Measurements from ENCODE around the gene CACNB4. TPM values are rescaled to one million over a fixed set of nuclear protein-coding genes. Genes with fewer than 3 reads are reported as not detected.

The CACNB4 gene
- total RNA-seq, 4 donors from 2014 or later: 0.20 to 1.6 (median 0.90) TPM

DNA sequence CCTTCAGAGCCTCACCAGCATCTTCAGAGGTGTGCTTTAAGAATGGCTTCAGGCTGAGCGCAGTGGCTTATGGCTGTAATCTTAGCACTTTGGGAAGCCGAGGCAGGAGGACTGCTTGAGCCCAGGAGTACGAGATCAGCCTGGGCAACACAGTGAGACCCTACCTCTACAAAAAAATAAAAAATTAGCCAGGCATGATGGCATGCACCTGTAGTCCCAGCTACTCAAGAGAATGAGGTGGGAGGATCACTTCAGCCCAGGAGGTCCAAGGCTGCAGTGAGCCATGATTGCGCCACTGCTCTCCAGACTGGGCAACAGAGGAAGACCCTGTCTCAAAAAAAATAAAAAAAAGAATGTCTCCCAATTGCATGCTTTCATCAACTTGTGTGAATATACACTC is 137.3 kb downstream of the CACNB4 start:
- H3K27ac ChIP-seq: no peak overlapping the region
- DNase-seq: no peak
- WGBS, 2 donors (ENCODE audit: low coverage in 1 of 2): 89 to 92% methylated on average over 3 to 4 of the region's 4 CpGs
- no peaks in the 10 kb centered on the region for H3K9me3 ChIP-seq
- H3K27me3 ChIP-seq: no peaks in the 10 kb centered on the region
- no peaks in the 10 kb centered on the region for H3K36me3 ChIP-seq
- H3K4me3 ChIP-seq: no peak overlapping the region
- TF ChIP-seq EP300 (IDR thresholded peaks at IDR 0.05; ENCODE audit: low read depth) (no peak), POLR2A (IDR thresholded peaks at IDR 0.05) (no peak), POLR2AphosphoS5 (IDR thresholded peaks at IDR 0.05) (no peak)
- TF ChIP-seq, protein P1, sequence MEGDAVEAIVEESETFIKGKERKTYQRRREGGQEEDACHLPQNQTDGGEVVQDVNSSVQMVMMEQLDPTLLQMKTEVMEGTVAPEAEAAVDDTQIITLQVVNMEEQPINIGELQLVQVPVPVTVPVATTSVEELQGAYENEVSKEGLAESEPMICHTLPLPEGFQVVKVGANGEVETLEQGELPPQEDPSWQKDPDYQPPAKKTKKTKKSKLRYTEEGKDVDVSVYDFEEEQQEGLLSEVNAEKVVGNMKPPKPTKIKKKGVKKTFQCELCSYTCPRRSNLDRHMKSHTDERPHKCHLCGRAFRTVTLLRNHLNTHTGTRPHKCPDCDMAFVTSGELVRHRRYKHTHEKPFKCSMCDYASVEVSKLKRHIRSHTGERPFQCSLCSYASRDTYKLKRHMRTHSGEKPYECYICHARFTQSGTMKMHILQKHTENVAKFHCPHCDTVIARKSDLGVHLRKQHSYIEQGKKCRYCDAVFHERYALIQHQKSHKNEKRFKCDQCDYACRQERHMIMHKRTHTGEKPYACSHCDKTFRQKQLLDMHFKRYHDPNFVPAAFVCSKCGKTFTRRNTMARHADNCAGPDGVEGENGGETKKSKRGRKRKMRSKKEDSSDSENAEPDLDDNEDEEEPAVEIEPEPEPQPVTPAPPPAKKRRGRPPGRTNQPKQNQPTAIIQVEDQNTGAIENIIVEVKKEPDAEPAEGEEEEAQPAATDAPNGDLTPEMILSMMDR (IDR thresholded peaks at IDR 0.05): no peak
- in situ Hi-C loops (cut with MboI; ENCODE audit: low pct_ligation_motif_present in 1 of 4, low pct_unique_long_range_greater_than_20kb in 1 of 4, low sequenced_read_pairs in 3 of 4) (no loop called here), intact Hi-C loops (cut with DNase I; ENCODE audit: low total_unique reads) (no loop called here)
- H3K4me1 ChIP-seq: no peaks in the 10 kb centered on the region

DNA sequence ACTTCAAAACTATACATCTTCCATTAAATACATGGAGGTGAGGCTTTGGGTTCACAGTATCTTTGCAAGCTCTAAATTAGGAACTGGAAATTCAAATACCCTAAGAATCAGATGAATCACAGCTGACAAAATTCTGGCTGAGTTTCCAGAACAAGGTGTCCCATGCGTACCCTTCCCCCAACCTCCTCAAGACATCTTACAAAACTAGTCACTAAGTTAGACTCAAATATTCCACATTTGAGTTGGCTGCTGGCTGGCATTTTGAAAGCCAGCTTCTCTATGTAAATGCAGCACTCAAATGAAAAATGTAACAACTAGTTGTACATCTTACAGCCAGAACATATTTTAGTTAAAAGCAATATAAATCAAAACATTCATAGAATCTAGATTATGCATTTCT is 139.6 kb downstream of the CACNB4 start:
- Histone ChIP-seq H3K27ac (no peak overlapping the region), H3K4me3 (no peak overlapping the region), H3K4me1 (no peaks in the 10 kb centered on the region), H3K36me3 (no peaks in the 10 kb centered on the region), H3K9me3 (no peaks in the 10 kb centered on the region), H3K27me3 (no peaks in the 10 kb centered on the region)
- TF ChIP-seq EP300 (IDR thresholded peaks at IDR 0.05; ENCODE audit: low read depth): no peak
- TF ChIP-seq POLR2AphosphoS5 (IDR thresholded peaks at IDR 0.05): no peak
- in situ Hi-C loops (cut with MboI; ENCODE audit: low pct_ligation_motif_present in 1 of 4, low pct_unique_long_range_greater_than_20kb in 1 of 4, low sequenced_read_pairs in 3 of 4) (no loop called here), intact Hi-C loops (cut with DNase I; ENCODE audit: low total_unique reads) (no loop called here)
- 77 to 88% methylated on average over 1 of the region's 1 CpG for WGBS, 2 donors (ENCODE audit: low coverage in 1 of 2)
- DNase-seq: no peak

DNA sequence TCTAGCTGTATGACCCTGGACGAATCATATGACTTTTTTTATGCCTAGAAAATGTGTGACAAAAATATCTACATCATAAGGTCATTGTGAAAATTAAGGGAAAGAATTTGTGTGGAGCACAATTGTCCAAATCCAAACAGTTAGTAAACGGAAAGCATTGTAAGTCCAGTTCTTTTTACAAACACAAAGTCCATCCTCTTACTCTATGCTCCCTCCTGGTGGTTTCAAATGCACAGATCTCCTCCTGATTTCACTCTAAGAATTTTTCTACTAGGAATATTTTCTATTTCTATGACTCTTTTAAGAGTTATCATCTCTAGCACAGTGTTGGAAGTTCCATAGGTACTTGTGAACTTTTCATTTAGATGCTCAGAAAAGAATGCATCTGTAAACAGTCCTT is 145.4 kb downstream of the CACNB4 start:
- in situ Hi-C loops (cut with MboI; ENCODE audit: low pct_ligation_motif_present in 1 of 4, low pct_unique_long_range_greater_than_20kb in 1 of 4, low sequenced_read_pairs in 3 of 4) (no loop called here), intact Hi-C loops (cut with DNase I; ENCODE audit: low total_unique reads) (no loop called here)
- DNase-seq: no peak
- H3K4me1 ChIP-seq: no peaks in the 10 kb centered on the region
- 49 to 57% methylated on average over 2 of the region's 2 CpGs for WGBS, 2 donors (ENCODE audit: low coverage in 1 of 2)
- no peaks in the 10 kb centered on the region for H3K36me3 ChIP-seq
- no peak for TF ChIP-seq POLR2A (IDR thresholded peaks at IDR 0.05)
- no peak for TF ChIP-seq POLR2AphosphoS5 (IDR thresholded peaks at IDR 0.05)
- no peak for TF ChIP-seq EP300 (IDR thresholded peaks at IDR 0.05; ENCODE audit: low read depth)
- TF ChIP-seq, protein P1 (IDR thresholded peaks at IDR 0.05): no peak
- no peak overlapping the region for H3K4me3 ChIP-seq
- H3K9me3 ChIP-seq: no peaks in the 10 kb centered on the region
- no peak overlapping the region for H3K27ac ChIP-seq
- no peaks in the 10 kb centered on the region for H3K27me3 ChIP-seq

DNA sequence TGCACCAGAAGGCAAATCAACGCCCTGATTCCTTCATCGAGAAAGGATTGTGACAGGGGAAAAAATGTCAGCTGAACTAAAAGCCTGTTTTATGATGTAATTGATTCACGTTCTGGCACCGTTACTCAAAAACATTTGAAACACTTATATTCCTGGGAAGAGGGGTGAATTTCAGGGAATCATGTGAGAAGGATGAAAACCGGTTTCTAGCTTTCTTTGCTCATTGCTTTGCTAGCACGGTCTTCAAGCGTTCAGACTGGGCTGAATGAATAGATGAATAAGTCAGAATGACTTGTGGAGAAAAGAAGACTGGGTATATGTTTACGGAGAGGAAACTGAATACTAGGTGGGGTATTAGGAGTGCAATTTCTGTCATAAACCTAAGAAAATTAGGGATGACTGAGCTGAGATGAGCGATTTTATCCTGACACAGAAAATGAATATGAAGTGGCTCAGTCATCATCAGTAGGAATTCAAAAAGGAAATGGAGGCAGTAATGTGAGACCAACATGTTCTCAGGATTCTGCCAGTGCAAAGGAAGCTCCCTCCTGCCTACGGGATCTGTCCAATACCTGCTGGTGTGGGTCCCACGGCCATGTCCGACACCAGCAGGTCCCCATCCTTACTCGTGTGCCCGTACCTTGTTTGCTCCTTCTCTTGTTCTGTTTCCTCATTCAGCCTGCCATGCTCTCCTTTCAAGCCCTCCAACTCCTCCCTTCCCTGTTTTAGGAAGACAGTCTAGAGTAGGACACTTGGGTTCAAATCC is 146.0 kb downstream of the CACNB4 start:
- TF ChIP-seq POLR2A (IDR thresholded peaks at IDR 0.05) (no peak), EP300 (IDR thresholded peaks at IDR 0.05; ENCODE audit: low read depth) (no peak), POLR2AphosphoS5 (IDR thresholded peaks at IDR 0.05) (no peak)
- TF ChIP-seq, protein P1 (IDR thresholded peaks at IDR 0.05): no peak
- in situ Hi-C loops (cut with MboI; ENCODE audit: low pct_ligation_motif_present in 1 of 4, low pct_unique_long_range_greater_than_20kb in 1 of 4, low sequenced_read_pairs in 3 of 4) (no loop called here), intact Hi-C loops (cut with DNase I; ENCODE audit: low total_unique reads) (no loop called here)
- WGBS, 2 donors (ENCODE audit: low coverage in 1 of 2): 86 to 87% methylated on average over 13 to 14 of the region's 14 CpGs
- Histone ChIP-seq H3K36me3 (no peaks in the 10 kb centered on the region), H3K27ac (no peak overlapping the region), H3K4me3 (no peak overlapping the region), H3K27me3 (no peaks in the 10 kb centered on the region), H3K9me3 (no peaks in the 10 kb centered on the region), H3K4me1 (no peaks in the 10 kb centered on the region)
- DNase-seq: no peak

DNA sequence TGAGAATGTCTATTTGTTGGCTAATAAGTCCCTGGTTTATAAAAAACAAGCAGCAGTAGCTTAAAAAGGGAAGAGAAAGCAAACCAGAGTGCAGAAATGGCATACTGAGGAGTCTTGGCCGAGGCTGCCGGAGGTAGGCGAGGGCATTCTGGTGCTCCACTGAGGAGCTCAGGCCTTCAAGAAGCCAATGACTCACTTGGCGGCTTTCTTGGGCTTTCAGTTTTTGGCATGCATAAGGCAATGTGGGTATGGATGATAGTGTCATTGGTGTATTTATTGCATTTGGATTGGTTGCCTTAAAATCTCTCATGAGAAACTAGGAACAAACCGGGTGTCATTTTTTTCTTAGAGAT is 151.1 kb downstream of the CACNB4 start:
- Histone ChIP-seq H3K27me3 (no peaks in the 10 kb centered on the region), H3K4me1 (no peaks in the 10 kb centered on the region), H3K4me3 (peak overlapping the region in 1 of 4 donors; percentile 16), H3K9me3 (no peaks in the 10 kb centered on the region), H3K36me3 (no peaks in the 10 kb centered on the region), H3K27ac (peak overlapping the region in 1 of 4 donors; percentile 39)
- TF ChIP-seq, protein P1 (IDR thresholded peaks at IDR 0.05): no peak
- TF ChIP-seq POLR2A (IDR thresholded peaks at IDR 0.05) (no peak), POLR2AphosphoS5 (IDR thresholded peaks at IDR 0.05) (no peak), EP300 (IDR thresholded peaks at IDR 0.05; ENCODE audit: low read depth) (no peak)
- no peak for DNase-seq
- in situ Hi-C loops (cut with MboI; ENCODE audit: low pct_ligation_motif_present in 1 of 4, low pct_unique_long_range_greater_than_20kb in 1 of 4, low sequenced_read_pairs in 3 of 4) (no loop called here), intact Hi-C loops (cut with DNase I; ENCODE audit: low total_unique reads) (no loop called here)
- 42 to 53% methylated on average over 4 to 5 of the region's 5 CpGs for WGBS, 2 donors (ENCODE audit: low coverage in 1 of 2)
